ENCODE results near the gene ADGRB3.
"Not testable (repeated sequence)": the region's sequence is repeated elsewhere in the genome, so short reads cannot be mapped to it uniquely, and the experiment has no call there.

The ADGRB3 gene

DNA sequence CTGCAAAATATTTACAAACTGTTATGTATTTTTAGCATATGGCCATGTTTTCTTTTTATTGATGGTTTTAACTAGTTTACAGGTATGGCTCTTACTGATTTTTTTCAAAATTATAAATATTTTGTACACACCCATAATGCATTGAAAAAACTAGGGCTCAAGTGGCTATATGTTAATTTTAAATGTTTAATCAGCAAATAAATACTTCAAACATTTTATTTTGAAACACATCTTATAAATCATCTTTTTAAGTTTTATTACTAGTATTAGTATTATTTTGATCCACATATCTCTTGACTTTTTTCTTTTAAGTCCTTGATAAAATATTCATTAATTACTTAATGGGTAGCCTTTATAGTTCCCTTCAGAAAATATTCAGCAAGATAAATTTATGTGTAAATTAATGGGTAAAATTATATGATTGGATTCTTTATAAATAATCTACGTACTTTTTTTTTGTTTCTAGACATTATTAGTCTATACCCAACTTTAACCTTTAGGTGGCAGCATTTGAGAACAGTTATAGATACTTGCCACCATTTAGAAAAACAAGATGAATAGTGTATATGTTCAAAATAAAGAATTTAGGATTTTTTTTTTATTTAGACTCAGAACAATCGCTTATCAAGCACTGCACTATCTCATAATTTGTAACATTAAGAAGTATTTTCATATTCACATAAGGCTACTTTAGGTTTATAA lies 241.9 kb downstream of the ADGRB3 start:
- Histone ChIP-seq H3K4me3 (ENCODE audit: low read depth, low read length) (no peak overlapping the region), H3K36me3 (no peaks in the 10 kb centered on the region), H3K27me3 (ENCODE audit: insufficient read depth, low read depth, severe bottlenecking) (no peaks in the 10 kb centered on the region), H3K9me3 (ENCODE audit: severe bottlenecking) (no peaks in the 10 kb centered on the region), H3K27ac (no peak overlapping the region)
- DNase-seq: no peak
- TF ChIP-seq, protein P1, sequence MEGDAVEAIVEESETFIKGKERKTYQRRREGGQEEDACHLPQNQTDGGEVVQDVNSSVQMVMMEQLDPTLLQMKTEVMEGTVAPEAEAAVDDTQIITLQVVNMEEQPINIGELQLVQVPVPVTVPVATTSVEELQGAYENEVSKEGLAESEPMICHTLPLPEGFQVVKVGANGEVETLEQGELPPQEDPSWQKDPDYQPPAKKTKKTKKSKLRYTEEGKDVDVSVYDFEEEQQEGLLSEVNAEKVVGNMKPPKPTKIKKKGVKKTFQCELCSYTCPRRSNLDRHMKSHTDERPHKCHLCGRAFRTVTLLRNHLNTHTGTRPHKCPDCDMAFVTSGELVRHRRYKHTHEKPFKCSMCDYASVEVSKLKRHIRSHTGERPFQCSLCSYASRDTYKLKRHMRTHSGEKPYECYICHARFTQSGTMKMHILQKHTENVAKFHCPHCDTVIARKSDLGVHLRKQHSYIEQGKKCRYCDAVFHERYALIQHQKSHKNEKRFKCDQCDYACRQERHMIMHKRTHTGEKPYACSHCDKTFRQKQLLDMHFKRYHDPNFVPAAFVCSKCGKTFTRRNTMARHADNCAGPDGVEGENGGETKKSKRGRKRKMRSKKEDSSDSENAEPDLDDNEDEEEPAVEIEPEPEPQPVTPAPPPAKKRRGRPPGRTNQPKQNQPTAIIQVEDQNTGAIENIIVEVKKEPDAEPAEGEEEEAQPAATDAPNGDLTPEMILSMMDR (IDR thresholded peaks at IDR 0.05; ENCODE audit: low read depth, low read length): no peak

DNA sequence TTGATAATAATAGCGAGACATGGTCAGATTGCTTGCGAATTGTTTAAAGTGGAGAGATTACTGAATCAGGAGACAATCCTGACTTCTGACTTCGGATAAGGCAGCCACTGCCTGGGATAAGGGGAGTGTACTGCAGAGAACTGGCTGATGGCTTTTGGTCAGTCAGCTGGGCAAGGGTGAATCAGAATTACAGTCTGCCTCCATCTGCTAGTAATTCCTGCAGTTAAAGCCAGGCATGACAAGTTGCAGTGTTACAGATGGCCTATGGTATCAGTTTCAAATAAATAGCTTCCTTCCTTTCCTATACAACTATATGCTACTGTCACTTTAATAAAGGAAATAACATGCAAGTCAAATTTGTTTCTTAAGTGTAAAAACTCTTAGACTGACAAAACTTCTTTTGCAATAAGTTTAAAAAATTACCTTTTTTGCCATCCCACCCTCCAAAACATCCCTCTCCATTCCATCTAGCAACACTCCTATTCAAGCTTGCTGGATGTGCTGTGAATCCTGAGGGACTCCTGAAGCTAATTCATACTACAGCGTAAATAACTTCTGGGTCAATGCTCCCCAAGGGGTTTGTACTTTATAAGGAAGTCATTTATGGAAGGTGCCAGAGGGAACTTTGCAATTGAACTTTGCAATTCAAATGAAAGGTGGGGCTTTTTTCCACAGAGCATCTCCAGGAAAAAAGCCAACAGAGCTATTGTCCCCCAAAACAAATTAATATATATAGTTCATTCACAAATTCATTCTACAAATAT lies 245.2 kb downstream of the ADGRB3 start:
- no peak overlapping the region for H3K27ac ChIP-seq
- TF ChIP-seq, protein P1 (IDR thresholded peaks at IDR 0.05; ENCODE audit: low read depth, low read length): no peak
- H3K36me3 ChIP-seq: no peaks in the 10 kb centered on the region
- H3K27me3 ChIP-seq (ENCODE audit: insufficient read depth, low read depth, severe bottlenecking): no peaks in the 10 kb centered on the region
- H3K4me3 ChIP-seq (ENCODE audit: low read depth, low read length): no peak overlapping the region
- no peaks in the 10 kb centered on the region for H3K9me3 ChIP-seq (ENCODE audit: severe bottlenecking)
- peak; percentile 53 for DNase-seq

DNA sequence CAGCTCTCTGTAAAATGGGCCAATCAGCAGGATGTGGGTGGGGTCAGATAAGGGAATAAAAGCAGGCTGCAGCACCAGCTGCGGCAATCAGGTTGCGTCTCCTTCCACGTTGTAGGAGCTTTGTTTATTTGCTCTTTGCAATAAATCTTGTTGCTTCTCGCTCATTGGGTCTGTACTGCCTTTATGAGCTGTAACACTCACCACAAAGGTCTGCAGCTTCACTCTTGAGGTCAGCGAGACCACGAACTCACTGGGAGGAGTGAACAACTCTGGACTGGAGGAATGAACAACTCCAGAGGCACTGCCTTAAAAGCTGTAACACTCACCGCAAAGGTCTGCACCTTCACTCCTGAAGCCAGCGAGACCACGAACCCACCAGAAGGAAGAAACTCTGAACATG lies 248.2 kb downstream of the ADGRB3 start:
- not testable (repeated sequence) for H3K4me3 ChIP-seq (ENCODE audit: low read depth, low read length); H3K27ac ChIP-seq; H3K27me3 ChIP-seq (ENCODE audit: insufficient read depth, low read depth, severe bottlenecking); H3K36me3 ChIP-seq; DNase-seq; H3K9me3 ChIP-seq (ENCODE audit: severe bottlenecking)

DNA sequence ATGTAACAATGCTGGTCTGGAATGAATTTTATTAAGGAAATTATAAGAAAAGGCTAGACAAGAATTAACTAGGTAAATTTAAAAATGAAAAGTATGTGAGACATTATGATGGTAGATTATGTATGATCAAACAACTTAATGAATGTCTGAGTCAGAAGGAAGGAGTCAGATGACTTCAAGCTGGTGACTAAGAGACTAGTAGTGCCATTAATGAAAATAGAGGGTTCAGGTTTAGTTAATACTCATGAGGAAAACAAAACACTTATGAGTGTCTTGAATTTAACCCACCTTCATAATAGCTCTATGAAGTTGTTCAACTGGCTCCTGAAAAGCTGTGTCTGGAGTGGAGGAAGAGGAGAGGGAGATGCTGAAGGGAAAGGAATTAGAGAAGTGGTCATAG lies 256.3 kb downstream of the ADGRB3 start:
- H3K9me3 ChIP-seq (ENCODE audit: severe bottlenecking): no peaks in the 10 kb centered on the region
- no peaks in the 10 kb centered on the region for H3K27me3 ChIP-seq (ENCODE audit: insufficient read depth, low read depth, severe bottlenecking)
- H3K36me3 ChIP-seq: no peaks in the 10 kb centered on the region
- TF ChIP-seq, protein P1 (IDR thresholded peaks at IDR 0.05; ENCODE audit: low read depth, low read length): no peak
- no peak overlapping the region for H3K4me3 ChIP-seq (ENCODE audit: low read depth, low read length)
- DNase-seq: no peak
- H3K27ac ChIP-seq: no peak overlapping the region

DNA sequence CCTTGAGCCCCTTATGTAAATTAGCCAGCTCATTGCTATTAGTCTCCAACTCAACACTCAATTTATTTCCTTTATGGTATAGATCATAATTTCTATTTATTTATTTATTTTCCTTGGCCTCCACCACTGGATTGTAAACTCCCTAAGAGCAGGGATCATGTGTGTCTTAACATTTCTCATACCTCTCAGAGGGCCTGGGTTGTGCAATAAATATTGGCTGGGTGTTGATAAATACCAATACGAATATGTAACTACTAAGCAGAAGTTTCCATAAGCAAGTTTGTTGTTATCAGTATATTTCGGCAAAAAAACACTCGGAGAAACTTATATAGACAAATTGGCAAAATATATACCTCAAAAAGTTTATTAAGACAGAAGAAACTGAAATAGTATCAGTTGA lies 257.4 kb downstream of the ADGRB3 start:
- no peaks in the 10 kb centered on the region for H3K36me3 ChIP-seq
- H3K4me3 ChIP-seq (ENCODE audit: low read depth, low read length): no peak overlapping the region
- no peak overlapping the region for H3K27ac ChIP-seq
- no peaks in the 10 kb centered on the region for H3K27me3 ChIP-seq (ENCODE audit: insufficient read depth, low read depth, severe bottlenecking)
- DNase-seq: no peak
- TF ChIP-seq, protein P1 (IDR thresholded peaks at IDR 0.05; ENCODE audit: low read depth, low read length): no peak
- no peaks in the 10 kb centered on the region for H3K9me3 ChIP-seq (ENCODE audit: severe bottlenecking)

DNA sequence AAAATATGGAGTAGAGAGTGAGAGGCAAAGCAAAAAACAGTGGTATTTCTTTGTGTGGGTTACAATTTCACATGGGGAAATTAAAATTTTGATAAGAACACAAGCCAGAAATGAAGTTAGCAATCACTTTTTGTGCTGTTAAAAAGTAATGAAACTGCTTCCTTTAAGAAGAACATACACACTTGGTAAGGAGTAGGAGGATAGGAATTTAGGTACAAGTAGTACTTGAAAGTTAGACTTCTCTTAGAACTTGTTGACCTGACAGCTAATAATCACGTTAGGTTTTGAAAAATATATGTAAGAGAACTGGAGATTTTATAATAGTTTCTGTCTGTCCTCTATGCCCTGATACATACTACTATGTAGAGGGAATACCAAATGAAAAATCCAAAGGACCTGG lies 260.8 kb downstream of the ADGRB3 start:
- TF ChIP-seq, protein P1 (IDR thresholded peaks at IDR 0.05; ENCODE audit: low read depth, low read length): no peak
- Histone ChIP-seq H3K36me3 (no peaks in the 10 kb centered on the region), H3K27me3 (ENCODE audit: insufficient read depth, low read depth, severe bottlenecking) (no peaks in the 10 kb centered on the region), H3K4me3 (ENCODE audit: low read depth, low read length) (no peak overlapping the region), H3K9me3 (ENCODE audit: severe bottlenecking) (no peaks in the 10 kb centered on the region), H3K27ac (no peak overlapping the region)
- DNase-seq: no peak
